GM19239 (cell line): ENCODE results near the gene C20orf204.
"Not testable (repeated sequence)": the region's sequence is repeated elsewhere in the genome, so short reads cannot be mapped to it uniquely, and the experiment has no call there.

ENCODE experiments used
- DNase-seq: peaks from one replicate; pipeline ENCODE4 v3.0.0; 2011; ENCODE audit warnings: low spot score; ENCODE audit not compliant: insufficient read length
- FAIRE-seq: peaks from 2 replicates; lab custom pipeline; 2011; peaks lifted over from hg19 to GRCh38; lab: Jason Lieb, UNC

The C20orf204 gene, protein sequence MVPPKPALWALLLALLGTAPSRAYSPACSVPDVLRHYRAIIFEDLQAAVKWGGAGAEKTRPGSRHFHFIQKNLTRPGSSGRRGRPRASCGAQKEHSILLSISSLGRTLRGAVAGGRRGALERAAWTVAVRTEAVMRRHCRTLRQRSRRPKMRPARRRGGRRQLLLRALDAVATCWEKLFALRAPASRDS

DNA sequence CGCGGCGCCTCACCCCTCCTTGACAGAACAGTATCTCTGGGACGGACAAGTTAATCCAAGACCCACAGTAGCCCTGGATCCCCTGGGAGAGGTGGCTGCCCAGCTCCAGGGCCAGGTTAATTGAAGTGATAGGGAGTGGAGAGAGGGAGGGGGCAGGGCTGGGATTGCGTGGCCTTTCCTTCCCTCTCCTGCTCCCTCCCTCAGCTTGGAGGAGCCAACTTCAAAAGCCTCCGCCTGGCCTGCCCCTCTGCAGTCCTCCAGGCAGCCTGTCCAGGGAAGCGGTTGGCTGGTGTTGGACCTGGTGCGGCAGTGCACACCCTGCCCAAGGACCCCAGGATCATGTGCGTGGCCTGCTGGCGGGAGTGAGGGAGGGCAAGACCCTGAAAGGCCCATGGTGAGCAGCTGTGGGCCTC is at the start of gene C20orf204:
Gene C20orf204 (plus strand): TSS at position 250 of the 413 bp plus-strand sequence. CDS start 142 bp downstream, at position 392.
- DNase-seq = no peak
- FAIRE-seq = no peak

DNA sequence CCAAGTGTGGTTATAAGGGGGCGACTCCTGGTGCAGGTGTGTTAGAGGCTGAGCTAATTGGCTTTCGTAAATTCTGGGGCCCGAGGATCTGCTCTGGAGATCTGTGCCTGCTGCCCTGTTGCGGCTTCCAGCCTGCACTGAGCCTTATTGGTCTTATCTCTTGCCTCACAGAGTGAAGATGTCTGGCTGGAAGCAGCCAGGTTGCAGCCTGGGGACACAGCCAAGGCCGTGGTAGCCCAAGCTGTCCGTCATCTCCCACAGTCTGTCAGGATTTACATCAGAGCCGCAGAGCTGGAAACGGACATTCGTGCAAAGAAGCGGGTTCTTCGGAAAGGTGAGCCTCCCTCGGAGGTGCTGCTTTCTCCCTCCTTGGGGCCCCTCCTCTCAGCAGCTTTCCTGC is 35.1 kb upstream of the C20orf204 start:
- no peak for DNase-seq

DNA sequence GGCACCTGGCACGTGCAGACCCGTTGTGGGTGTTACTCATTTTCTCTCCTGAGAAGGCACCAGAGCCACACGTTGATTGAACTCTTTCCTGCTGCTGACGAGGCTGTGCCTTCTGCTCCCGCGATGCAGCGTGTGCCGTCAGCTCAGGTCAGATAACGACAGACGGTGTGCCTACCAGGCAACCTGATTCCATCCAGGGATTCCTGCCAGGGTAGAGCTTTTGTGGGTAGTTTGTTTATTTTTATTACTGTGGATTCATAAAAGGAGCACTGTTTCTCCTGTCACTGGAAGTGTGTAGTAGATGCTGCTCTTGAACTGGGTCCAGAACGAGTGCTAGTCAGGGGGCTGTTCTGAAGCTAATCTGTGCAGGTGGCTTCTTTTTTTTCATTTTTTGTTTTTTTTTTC is 34.4 kb upstream of the C20orf204 start:
- FAIRE-seq (no peak), DNase-seq (no peak)

More for the DNA sequence above, 35.1 kb upstream of the C20orf204 start:
- FAIRE-seq = no peak

DNA sequence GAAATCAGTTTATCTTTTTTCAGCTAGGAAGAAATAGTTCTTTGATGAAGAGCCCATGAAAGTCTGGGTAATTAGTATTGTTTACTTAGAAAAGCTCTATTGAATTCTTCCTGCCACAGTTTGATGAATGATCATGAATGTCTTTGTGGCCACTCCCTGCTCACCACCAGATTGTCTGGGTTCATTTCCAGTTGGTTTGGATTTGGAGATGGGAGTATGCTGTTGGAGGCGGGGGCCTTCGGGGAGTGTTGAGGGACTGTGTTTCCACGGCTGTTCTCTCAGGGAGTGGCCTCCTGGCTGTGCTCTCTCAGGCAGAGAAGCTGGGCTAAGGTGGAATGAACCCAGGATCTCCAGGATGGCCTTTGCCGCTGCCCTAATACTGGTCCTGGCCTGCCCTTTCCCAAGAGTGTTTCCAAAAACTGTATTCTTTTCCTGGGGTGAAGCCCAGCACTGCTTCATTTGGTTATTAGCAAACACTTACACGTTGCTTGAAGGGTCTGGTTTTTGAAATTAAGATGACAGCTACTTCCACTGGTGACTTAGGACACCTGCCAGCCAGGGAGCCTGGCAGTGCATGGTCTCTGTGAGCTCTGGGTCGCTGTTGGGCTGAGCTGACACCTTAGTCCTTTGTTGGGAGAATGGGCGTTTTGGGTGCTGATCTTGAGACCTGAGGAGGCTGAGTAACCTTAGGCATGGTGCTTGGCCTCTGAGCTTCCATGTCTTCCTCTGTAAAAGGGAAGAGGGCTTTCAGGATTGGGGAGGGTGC is 31.8 kb upstream of the C20orf204 start:
- DNase-seq = no peak
- no peak for FAIRE-seq

DNA sequence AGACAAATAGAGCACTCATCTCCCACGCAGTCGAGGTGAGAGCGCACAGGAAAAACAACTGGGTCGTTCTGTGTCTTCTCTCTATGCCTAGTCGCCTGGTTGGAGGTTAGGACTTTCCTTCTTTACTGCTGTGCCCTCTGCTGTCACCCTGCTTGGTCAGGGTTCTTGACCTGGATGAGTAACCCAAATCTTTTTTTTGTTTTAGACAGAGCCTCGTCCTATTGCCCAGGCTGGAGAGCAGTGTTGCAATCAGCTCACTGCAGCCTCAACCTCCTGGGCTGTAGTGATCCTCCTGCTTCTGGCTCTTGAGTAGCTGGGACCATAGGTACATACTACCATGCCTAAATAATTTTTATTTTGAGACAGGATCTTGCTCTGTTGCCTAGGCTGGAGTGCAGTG is 30.6 kb upstream of the C20orf204 start:
- no peak for DNase-seq
- no peak for FAIRE-seq

DNA sequence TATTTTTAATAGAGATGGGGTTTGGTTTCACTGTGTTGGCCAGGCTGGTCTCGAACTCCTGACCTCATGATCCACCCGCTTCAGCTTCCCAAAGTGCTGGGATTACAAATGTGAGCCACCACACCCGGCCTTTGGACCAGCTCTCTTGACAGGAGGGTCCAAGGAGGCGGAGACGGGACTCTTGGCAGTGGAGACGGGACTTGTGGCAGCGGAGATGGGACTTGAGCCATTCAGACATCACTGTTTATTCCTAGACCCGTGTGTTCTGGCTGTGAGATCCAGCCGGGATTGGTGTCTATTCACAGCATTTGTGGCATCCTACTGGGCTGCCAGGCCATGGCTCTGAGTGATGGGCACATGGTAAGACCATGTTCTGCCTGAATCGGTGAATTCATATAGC is 29.5 kb upstream of the C20orf204 start:
- no peak for DNase-seq
- FAIRE-seq = no peak

DNA sequence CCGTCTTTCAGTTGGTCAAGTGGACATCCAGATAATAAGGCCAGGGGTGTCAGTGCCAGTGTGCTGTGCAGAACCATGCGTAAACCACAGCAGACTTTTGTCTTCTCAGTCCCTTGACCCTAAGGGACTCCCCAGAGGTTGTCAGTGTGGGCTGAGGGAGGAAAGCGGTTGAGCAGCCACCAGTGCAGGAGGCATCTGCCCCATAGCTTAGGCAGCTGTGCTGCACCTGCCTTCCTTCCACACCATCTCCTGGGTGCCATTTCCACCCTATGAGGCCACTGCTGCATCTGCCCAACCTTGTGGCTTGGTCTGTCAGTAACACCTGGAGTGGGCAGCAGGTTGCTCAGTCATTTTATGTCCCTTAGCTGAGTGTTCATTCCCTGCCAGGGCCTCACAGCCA is 29.1 kb upstream of the C20orf204 start:
- no peak for FAIRE-seq

DNA sequence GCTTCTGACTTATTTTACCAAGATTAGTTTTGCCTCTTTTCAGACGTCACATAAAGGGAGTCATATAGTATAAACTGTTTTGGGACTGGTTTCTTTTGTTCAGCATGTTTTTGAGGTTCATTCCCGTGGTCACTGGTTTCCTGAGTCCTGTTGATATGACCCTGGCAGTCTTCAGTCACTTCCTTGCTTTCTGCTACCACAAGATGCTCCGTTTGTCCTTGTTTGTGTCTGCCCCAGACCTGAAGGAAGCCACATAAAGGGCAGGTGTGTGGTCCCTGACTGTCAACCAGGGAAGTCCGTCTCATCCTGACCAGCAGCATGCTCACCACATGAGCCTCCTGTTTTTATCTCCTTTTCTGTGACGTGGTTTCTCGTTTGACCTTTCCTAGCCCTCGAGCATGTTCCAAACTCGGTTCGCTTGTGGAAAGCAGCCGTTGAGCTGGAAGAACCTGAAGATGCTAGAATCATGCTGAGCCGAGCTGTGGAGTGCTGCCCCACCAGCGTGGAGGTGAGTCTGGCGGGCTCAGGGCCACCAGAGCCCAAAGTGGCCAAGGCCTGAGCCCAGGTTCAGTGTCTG is 26.1 kb upstream of the C20orf204 start:
- DNase-seq (no peak), FAIRE-seq (no peak)

More for the DNA sequence above, 29.1 kb upstream of the C20orf204 start:
- DNase-seq = no peak

DNA sequence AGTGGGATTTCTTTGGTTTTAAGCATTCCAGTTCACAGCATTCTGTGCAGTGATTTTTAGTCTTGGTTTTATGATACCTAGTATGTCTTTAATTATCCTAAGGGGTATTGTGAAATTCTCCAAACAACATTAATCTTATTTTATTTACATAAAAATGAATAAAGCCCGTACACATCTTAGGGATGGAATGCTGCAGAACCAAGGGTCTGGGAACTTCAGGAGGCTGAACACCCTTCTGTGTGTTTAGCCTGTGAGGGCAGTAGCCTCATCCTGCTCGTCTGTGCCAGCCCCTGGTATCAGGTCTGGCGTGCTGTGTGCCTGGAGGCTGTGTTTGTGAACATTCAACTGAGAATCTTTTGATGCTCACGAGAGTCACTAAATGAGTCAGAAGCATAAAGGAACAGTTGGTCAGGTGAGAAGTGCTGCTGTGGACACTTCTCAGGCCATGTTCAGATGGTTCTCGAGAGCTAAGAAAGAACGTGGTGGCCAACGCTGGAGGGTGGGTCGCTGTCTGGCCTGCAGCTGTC is 25.2 kb upstream of the C20orf204 start:
- no peak for FAIRE-seq
- DNase-seq = no peak

DNA sequence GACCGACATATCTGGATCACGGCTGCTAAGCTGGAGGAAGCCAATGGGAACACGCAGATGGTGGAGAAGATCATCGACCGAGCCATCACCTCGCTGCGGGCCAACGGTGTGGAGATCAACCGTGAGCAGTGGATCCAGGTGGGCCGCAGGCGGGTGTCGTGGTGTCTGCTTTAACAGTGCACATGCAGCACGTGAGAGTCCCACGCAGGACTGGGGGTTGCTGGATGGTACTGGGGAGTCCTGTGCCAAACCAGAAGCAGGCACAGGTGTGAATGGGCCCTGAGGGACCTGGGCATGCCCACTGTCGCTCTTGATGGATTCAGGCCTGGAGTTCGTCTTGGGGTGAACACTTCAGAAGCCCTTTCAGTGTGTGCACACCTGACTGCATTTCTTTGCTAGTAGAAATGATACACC is 24.6 kb upstream of the C20orf204 start:
- FAIRE-seq (no peak), DNase-seq (no peak)

DNA sequence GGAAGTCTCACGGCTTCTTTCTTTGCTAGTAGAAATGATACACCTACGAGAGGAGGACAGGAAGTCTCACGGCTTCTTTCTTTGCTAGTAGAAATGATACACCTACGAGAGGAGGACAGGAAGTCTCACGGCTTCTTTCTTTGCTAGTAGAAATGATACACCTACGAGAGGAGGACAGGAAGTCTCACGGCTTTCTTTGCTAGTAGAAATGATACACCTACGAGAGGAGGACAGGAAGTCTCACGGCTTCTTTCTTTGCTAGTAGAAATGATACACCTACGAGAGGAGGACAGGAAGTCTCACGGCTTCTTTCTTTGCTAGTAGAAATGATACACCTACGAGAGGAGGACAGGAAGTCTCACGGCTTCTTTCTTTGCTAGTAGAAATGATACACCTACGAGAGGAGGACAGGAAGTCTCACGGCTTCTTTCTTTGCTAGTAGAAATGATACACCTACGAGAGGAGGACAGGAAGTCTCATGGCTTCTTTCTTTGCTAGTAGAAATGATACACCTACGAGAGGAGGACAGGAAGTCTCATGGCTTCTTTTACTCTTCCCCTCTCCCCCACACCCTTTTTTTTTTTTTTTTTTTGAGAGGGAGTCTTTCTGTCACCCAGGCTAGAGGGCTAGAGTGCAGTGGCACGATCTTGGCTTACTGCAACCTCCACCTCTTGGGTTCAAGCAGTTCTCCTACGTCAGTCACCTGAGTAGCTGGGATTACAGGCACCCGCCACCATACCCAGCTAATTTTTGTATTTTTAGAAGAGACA is 23.4 kb upstream of the C20orf204 start:
- FAIRE-seq, DNase-seq: not testable (repeated sequence)

DNA sequence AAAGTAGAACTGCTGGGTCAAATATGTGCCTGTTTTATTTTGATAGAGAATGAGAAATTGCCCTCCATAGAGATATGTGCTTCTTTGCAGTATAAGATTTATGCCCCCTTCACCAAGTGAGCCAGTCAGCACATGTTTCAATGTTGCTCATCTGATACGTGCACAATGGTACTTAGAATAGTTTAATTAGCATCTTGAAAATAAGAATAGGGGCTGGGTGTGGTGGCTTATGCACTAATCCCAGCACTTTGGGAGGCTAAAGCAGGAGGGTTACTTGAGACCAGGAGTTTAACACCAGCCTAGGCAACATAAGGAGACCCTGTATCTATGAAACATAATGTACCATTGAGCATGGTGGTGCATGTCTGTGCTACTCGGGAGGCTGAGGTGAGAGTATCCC is 20.3 kb upstream of the C20orf204 start:
- FAIRE-seq (no peak), DNase-seq (no peak)

DNA sequence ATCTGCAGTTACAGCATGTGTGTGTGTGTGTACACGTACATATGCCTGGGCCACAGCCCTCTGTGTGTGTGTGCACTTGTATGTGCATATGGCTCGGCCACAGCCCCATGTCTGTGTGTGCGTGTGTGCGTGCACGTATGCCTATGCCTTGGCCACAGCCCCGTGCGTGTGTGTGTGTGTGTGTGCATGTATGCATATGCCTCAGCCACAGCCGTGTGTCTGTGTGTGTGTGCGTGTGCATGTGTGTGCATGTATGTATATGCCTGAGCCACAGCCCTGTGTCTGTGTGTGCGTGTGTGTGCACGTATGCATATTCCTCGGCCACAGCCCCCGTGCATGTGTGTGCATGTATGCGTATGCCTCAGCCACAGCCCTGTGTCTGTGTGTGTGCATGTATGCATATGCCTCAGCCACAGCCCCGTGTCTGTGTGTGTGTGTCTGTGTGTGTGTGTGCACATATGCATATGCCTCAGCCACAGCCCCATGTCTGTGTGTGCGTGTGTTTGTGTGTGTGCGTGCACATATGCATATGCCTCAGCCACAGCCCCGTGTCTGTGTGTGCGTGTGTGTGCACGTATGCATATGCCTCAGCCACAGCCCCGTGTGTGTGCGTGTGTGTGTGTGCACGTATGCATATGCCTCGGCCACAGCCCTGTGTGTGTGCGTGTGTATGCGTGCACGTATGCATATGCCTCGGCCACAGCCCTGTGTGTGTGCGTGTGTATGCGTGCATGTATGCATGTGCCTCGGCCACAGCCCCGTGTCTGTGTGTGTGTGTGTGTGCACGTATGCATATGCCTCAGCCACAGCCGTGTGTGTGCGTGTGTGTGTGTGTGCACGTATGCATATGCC is 14.6 kb upstream of the C20orf204 start:
- FAIRE-seq (no peak), DNase-seq (no peak)

DNA sequence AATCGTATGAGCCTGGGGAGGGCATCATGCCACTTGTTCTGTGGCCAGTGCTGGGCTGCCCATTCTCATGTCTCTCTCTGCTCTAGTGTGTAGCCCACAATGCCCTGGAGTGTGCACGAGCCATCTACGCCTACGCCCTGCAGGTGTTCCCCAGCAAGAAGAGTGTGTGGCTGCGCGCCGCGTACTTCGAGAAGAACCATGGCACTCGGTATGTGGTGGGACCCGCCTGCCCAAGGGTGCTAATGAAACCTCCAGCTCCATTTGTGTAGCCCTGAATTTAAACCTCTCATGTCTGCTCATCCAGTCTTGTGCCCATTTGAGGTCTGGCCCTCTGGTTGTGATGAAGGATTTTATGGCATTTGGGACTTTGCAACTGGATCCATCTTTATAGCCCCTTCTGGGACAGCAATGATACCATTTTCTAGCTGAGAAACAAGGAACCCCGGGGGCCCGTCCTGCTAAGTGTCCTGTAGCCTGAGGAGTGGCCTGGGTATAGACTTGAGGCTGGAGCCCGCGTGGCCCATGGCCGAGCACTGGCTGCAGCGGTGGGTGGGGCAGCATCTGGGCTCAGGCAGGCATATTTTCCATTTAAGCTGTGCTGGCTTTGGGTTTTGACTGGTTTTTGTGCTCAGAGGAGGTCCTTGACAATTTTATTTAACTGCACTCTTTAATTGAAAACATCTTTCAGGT is 13.2 kb upstream of the C20orf204 start:
- DNase-seq (no peak), FAIRE-seq (no peak)

DNA sequence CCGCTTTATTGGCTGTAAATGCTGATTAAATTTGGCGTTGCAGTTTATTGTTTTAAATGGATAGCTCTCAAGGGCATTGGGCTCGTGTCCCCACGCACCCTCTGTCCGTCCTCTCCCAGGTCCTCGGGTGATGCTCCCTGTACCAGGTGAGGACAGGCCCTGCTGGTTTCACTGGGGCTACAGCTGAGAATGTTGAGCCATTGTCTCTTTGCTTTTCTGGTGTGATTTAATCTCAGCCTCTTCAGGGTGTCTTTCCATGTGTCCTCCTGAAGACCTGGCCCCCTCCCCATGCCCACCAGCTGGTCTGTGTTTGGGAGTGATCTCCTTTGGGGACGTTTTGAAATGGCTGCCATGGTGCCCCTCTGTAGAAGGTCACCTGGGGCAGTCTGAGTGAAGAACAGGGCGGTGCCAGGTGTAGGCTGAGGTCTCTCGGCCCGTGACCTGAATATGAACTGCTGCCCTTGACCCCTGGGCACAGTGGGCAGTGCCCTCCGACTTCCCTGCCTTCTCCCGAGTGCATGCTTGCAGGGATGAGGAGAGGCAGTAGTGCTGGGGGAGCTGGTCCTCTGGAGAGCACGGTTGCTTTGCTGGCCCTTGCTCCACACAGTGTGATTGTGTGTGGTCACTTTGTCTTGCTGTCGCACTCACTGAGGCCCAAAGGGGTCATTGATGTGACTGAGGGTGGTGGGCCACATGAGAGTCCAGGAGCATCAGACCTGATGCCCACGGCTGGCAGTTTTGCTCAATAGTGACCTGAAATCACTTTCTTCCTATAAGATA is 12.4 kb upstream of the C20orf204 start:
- DNase-seq (no peak), FAIRE-seq (no peak)

DNA sequence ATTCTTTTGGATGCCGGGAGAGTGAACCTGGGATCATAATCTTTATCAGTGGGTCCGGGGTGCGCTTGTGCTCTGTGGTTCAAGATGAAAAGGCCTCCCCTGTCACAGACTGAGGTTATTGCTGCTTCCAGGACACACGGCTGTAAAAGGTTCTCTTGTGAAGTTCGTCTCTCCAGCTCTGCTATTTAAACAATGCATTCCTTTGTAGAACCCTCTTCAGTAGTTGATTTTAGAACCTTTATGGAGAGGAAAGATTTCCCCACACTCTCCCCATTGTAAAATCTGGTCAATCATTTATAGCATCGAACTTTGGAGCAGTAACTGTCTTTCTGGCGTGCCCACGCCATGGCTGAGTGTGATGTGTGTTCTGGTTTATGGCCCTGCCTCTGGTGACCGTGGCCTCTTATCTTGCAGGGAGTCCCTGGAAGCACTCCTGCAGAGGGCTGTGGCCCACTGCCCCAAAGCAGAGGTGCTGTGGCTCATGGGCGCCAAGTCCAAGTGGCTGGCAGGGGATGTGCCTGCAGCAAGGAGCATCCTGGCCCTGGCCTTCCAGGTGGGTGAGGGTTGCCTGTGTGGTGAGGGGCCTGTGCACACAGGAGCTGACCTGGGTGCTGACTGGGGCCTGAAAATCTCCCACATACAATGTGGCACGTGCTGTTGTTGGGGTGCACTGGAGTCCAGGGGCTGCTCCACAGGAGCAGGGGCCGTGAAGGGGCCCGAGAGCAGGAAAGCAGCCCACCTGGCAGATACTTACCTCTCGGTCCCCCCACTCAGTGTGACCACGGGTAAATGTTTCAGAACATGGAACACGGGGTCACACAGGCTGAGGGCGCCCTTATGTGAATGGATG is 11.6 kb upstream of the C20orf204 start:
- DNase-seq (no peak), FAIRE-seq (no peak)

DNA sequence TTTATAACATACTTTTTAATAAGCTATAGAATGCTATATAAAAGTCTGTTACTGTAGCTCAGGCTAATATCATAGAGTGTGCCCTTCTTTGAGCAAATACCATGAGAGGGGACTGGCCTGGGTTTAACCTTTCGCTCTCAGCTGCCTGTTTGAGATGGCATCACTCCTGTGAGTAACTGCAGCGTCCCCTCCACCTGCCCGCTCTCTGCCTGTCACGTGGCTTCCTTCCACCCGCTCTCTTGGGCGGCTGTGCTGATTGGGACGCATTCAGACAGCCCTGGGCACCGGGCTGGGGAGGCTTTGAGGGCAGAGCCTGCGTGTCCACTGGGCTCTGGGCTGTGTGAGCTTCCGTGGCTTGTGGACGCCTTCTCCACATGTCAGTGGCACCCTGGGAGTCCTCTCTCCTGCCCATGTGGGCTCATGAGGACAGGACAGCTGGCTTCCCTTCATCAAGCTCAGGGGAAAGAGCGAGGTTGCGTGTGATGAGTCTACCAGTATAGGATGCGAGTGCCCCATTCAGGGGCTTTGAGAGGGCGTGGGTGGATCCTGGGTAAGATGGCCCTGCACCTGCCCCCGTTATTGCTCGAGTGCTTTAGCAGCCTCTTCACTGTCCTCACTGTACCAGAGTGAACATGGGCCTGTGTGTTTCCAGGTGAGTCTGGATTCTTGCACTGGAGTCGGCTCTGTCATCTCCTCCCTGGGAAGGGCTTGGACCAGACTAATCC is 10.7 kb upstream of the C20orf204 start:
- FAIRE-seq (no peak), DNase-seq (no peak)
